ENCODE data around the gene ZNRF2.

- TF ChIP-seq EZH2 (IDR thresholded peaks at IDR 0.05; ENCODE audit: low read length), result no peak
- TF ChIP-seq CTCF (optimal IDR thresholded peaks at IDR 0.05 in 1 of 3, IDR thresholded peaks at IDR 0.05 in 1 of 3, conservative IDR thresholded peaks at IDR 0.05 in 1 of 3; ENCODE audit: extremely low read depth in 1 of 3, insufficient read depth in 2 of 3, low read length in 3 of 3), result no peak
Measured at GRCh38 chr7:30332549-30332948, 48.2 kb downstream of the ZNRF2 start.
